Left lung (tissue), 10 donors: Measurements from ENCODE around the gene SYT8. TPM values are rescaled to one million over a fixed set of nuclear protein-coding genes. Genes with fewer than 3 reads are reported as not detected.

ENCODE experiments used
- ATAC-seq: fragments of 200-7000 bp; cut with Tn5 transposase; one replicate; pipeline ENCODE4 v1.9.1; 2020; ENCODE audit warnings: moderate library complexity
- DNase-seq, 4 donors: peaks; one replicate each; pipeline ENCODE4 v3.0.0-alpha.2; 2013 to 2020
- H3K27ac ChIP-seq, 2 donors: fragments of 200-600 bp; sonication (generic) in 1 of 2; one replicate each; pipeline versions ENCODE4 v1.5.0 to v1.8.0; 2020 to 2021
- H3K27me3 ChIP-seq, 2 donors: fragments of 200-600 bp; sonication (generic) in 1 of 2; one replicate each; pipeline versions ENCODE4 v1.5.0 to v1.8.0; 2020 to 2021
- H3K36me3 ChIP-seq, 2 donors: fragments of 200-600 bp; sonication (generic) in 1 of 2; one replicate each; pipeline versions ENCODE4 v1.5.0 to v1.8.0; 2020 to 2021
- H3K4me1 ChIP-seq, 2 donors: fragments of 200-600 bp; one replicate each; pipeline ENCODE4 v1.8.0; 2021
- H3K4me3 ChIP-seq, 2 donors: fragments of 200-600 bp; sonication (generic) in 1 of 2; one replicate each; pipeline versions ENCODE4 v1.5.0 to v1.8.0; 2020 to 2021; ENCODE audit warnings: mild to moderate bottlenecking in 1 of 2
- H3K9me3 ChIP-seq, 2 donors: fragments of 200-600 bp; sonication (generic) in 1 of 2; one replicate each; pipeline versions ENCODE4 v1.5.0 to v1.8.0; 2020 to 2021
- intact Hi-C, 2 donors: fragments of 100-400 bp; cut with DNase I; formaldehyde crosslinking; loops; one replicate each; pipeline versions ENCODE4 v1.11.2 to v1.14.2; 2022
- polyA plus RNA-seq, 6 donors: library from polyadenylated mRNA; unstranded; fragments of 120-200 nt; gene quantifications; one replicate each; pipeline ENCODE4 v1.2.1, GENCODE V29; 2013; ENCODE audit not compliant: insufficient read length in 6 of 6
- total RNA-seq, 2 donors: library from RNA; stranded (reverse); fragmentation: NEBNext Ultra II Directional; extraction: Animal tissue kit (Norgen Biotek cat#: 25700); gene quantifications; one replicate each; pipeline ENCODE4 v1.2.1, GENCODE V29; 2021
- TF ChIP-seq, protein P1 (sequence below), 2 donors: fragments of 200-600 bp; sonication (generic) in 1 of 2; IDR thresholded peaks; one replicate each; pipeline versions ENCODE4 v1.5.0 to v1.8.0; 2021; ENCODE audit warnings: antibody characterized with exemption in 2 of 2
- donor health status: DM: no; HTN: yes; CAD: no.
- donor health status: DM: no; HTN: no; CAD: no.

Gene SYT8
- total and polyA plus RNA-seq, 8 donors = 0.21 to 8.8 (median 1.1) TPM

DNA sequence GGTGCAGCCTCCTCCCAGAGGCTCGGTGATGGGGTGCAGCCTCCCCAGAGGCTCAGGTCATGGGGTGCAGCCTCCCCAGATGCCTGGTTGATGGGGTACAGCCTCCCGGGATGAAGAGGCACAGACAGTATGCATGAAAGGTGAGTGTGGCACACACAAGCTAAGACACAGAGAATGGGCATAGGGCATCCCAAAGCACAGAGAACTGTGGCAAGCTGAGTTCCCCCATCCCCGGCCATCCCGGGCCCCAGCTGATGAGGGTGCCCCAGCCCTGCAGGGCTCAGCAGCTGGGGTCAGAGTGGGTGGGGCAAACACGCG is 4.8 kb upstream of the SYT8 start:
- H3K4me3 ChIP-seq = no peak overlapping the region
- H3K27me3 ChIP-seq = peaks cover 0 to 71% of the 10 kb centered on the region in 2 donors
- peaks cover 37 to 65% of the 10 kb centered on the region in 2 donors for H3K4me1 ChIP-seq
- ATAC-seq (no peak), DNase-seq (no peak)
- intact Hi-C loops = loop anchor here in 1 of 2 donors (5.0 to 10.0 kb wide), 2 partner anchors 138 to 175 kb away; no protein-coding TSS in a partner anchor
- TF ChIP-seq, protein P1, sequence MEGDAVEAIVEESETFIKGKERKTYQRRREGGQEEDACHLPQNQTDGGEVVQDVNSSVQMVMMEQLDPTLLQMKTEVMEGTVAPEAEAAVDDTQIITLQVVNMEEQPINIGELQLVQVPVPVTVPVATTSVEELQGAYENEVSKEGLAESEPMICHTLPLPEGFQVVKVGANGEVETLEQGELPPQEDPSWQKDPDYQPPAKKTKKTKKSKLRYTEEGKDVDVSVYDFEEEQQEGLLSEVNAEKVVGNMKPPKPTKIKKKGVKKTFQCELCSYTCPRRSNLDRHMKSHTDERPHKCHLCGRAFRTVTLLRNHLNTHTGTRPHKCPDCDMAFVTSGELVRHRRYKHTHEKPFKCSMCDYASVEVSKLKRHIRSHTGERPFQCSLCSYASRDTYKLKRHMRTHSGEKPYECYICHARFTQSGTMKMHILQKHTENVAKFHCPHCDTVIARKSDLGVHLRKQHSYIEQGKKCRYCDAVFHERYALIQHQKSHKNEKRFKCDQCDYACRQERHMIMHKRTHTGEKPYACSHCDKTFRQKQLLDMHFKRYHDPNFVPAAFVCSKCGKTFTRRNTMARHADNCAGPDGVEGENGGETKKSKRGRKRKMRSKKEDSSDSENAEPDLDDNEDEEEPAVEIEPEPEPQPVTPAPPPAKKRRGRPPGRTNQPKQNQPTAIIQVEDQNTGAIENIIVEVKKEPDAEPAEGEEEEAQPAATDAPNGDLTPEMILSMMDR (IDR thresholded peaks at IDR 0.05) = no peak
- no peaks in the 10 kb centered on the region for H3K9me3 ChIP-seq
- no peaks in the 10 kb centered on the region for H3K36me3 ChIP-seq
- H3K27ac ChIP-seq = no peak overlapping the region

DNA sequence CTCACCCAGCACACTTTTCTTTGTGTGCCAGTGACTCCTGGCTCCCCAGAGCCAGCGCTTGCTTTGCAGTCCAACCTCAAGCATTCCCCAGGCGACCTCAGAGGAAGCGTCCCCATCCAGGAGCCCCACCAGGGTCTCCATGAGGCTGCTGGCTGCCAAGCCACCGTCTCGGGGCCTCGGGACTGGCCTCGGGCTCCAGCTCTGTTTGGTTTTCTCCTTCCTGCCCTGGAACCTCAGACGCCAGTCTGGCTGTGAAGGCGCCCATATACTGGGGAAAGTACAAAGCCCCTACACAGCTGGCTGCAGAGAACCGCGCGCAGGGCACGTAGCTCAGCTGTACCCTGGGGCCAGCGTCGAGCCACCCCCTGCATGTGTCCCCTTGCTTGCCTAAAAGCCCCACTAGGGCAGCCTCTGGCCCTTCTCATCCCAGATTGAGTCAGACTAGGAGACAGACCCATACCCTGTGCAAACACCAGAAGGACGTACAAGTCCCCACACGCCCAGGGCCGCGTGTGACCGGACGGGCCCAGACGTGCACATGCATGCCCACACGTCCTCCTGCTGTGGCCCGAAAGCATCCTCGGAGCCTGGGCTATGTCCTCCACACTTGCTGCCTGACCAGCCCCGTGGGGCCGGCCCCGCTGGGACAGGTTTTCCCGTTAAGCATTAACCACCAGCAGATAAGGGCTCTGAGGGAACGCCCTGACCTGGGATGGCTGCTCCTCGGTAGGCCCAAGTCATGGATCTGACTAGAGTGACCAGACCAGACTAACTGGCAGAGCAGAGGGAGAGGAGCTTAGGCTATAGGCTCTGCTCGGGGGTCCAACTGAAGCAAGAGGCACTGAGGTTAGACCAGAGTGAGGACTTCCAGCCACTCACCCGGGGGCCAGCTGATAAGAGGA is 4.2 kb upstream of the SYT8 start:
- Histone ChIP-seq H3K27me3 (peaks cover 0 to 66% of the 10 kb centered on the region in 2 donors), H3K4me3 (no peak overlapping the region), H3K27ac (no peak overlapping the region), H3K4me1 (peaks cover 37 to 59% of the 10 kb centered on the region in 2 donors), H3K36me3 (no peaks in the 10 kb centered on the region), H3K9me3 (no peaks in the 10 kb centered on the region)
- ATAC-seq = peak; percentile 33
- intact Hi-C loops = loop anchor here in 1 of 2 donors (5.0 to 10.0 kb wide), 2 partner anchors 138 to 176 kb away; no protein-coding TSS in a partner anchor
- DNase-seq = peak in 3 of 4 donors; percentile 68 to 85 (median 73)
- TF ChIP-seq, protein P1 (IDR thresholded peaks at IDR 0.05) = no peak

DNA sequence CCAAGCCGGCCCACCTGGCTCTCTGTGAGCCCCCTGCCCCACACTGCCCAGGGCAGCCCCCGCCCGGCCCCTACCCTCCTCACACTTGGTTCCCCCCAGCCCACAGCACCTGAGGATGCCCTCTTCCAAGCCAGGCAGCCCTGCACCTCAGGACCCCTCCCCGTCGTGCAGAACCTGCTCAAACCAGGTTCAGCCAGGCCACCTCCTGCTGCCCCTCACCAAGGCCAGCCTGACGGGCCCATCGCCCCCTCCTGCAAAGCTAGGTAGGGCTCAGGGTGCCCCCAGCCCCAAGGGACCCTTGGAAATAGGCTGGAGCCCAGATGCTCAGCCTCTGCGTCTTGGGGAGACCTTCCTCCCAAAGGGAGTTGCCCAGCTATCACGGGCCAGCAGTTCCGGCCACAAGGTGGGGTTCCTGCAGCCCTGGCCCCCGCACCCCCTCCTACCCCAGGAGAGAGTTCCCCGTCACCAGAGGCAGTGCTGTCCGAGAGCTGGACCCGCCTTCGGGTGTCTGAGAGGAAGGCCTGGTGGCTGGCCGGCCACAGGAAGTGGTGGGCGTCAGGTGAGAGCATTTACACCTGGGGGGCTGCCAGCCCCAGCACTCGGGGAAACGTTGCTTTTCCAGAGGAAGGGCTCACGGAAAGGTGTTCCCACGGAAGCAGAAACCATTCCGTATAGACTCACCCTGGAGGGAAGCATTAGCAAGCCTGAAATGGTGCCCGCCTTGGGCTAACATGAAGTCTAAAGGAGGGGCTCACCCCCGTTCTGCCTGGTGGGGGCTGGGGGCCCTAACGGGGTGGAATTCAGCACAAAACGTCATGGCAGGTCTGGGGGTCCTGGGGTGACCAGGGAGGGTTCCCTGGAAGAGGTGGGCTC is 3.2 kb upstream of the SYT8 start:
- ATAC-seq (no peak), DNase-seq (peak in 1 of 4 donors; percentile 64)
- peaks cover 33 to 54% of the 10 kb centered on the region in 2 donors for H3K4me1 ChIP-seq
- H3K27ac ChIP-seq = no peak overlapping the region
- intact Hi-C loops = loop anchor here in 1 of 2 donors (5.0 to 10.0 kb wide), 2 partner anchors 139 to 177 kb away; no protein-coding TSS in a partner anchor
- TF ChIP-seq, protein P1 (IDR thresholded peaks at IDR 0.05) = no peak
- H3K9me3 ChIP-seq = no peaks in the 10 kb centered on the region
- H3K4me3 ChIP-seq = no peak overlapping the region
- H3K27me3 ChIP-seq = peaks cover 0 to 60% of the 10 kb centered on the region in 2 donors
- H3K36me3 ChIP-seq = no peaks in the 10 kb centered on the region

DNA sequence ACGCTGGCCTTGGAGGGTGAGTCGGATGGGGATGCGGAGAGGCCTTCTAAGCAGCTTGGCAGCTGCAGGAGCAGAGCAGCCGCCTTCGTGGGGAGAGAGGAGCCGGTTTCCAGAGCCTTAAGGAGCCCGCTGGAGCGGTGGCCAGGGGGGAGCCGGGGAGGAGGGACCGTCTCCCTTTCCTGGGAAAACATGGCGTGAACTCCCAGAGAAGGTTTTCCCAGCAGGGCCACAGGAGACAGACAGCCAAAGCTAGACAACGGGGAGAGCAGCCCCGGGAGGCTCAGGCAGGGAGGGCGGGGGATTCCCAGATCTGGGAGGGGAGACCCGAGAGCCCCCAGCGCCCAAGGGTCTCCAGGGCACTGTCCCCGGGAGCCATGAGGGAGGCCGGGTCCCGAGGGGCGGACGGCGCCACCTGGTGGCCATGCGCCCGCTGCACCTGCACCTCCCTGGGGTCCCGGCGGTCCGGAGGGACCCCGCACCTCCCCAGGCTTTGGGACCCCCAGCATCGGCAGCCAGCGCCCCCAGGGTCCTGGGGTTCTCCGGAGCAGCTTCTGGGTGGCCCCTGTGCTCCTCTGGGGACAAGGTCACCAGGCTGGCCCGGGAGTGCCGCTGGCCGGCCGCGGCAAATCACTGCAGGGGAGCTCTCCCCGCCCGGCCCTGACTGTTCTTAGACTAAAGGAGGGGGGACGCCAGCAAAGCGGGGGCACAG is 2.4 kb upstream of the SYT8 start:
- Histone ChIP-seq H3K27ac (peak overlapping the region in 1 of 2 donors; percentile 23), H3K36me3 (no peaks in the 10 kb centered on the region), H3K4me1 (peaks cover 25 to 46% of the 10 kb centered on the region in 2 donors), H3K9me3 (no peaks in the 10 kb centered on the region), H3K27me3 (peaks cover 0 to 60% of the 10 kb centered on the region in 2 donors), H3K4me3 (peak overlapping the region in 1 of 2 donors; percentile 18)
- TF ChIP-seq, protein P1 (IDR thresholded peaks at IDR 0.05) = peak; percentile 97 to 99
- peak in 3 of 4 donors; percentile 37 to 94 (median 60) for DNase-seq
- intact Hi-C loops = loop anchor here in 1 of 2 donors (5.0 to 10.0 kb wide), 2 partner anchors 140 to 178 kb away; no protein-coding TSS in a partner anchor
- ATAC-seq = peak; percentile 45
